ENCODE measurements around the gene PALLD.
"Not testable (repeated sequence)": the region's sequence is repeated elsewhere in the genome, so short reads cannot be mapped to it uniquely, and the experiment has no call there.

The PALLD gene

GRCh38 chr4:168931215-168931650, 434.4 kb downstream of the PALLD start:
- no peak for DNase-seq

GRCh38 chr4:168932138-168932537, 435.3 kb downstream of the PALLD start:
- no peak for DNase-seq

- no peak for DNase-seq
These were observed 436.6 kb downstream of the PALLD start for GRCh38 chr4:168933423-168933822.

- DNase-seq: not testable (repeated sequence)
These were observed 440.6 kb downstream of the PALLD start for GRCh38 chr4:168937473-168937872.

GRCh38 chr4:168942985-168943384, 446.1 kb downstream of the PALLD start:
- no peak for DNase-seq

- DNase-seq: no peak
These were observed 448.4 kb downstream of the PALLD start for GRCh38 chr4:168945291-168945690.

- DNase-seq: not testable (repeated sequence)
These were observed 456.0 kb downstream of the PALLD start for GRCh38 chr4:168952821-168953246.

- no peak for DNase-seq
These were observed 458.8 kb downstream of the PALLD start for GRCh38 chr4:168955674-168956073.

GRCh38 chr4:168960716-168961115, 463.9 kb downstream of the PALLD start:
- DNase-seq: no peak

GRCh38 chr4:168972596-168972995, 475.7 kb downstream of the PALLD start:
- DNase-seq: no peak
